ENCODE data around the gene PSMD13.
A peak's percentile ranks its signal among the peaks of the same experiment; 100 is the strongest.

PSMD13 gene

DNA sequence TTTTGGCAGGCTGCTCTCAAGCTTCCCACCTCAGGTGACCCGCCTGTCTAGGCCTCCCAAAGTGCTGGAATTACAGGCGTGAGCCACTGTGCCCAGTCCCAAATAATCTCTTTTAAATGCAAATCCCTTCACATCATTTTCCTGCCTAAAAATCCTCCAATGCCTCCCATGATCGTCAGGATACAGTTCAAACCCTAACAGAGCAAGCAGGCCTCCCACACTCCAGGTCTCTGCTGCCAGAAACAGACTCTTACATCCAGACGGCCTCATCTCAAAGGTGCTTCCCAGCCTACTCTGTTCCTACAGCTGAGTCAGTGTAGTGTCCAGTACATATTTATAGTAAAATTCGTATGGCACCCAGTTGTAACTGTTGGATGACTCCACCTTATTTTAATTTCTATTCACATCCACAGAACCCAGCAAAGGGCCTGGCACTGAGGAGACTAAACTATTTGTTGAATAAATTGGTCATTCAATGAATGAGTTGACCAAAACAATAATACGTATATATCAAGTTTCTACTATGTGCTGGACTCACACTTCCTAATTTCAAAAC lies 8.9 kb upstream of the PSMD13 start:
- POLR2A ChIA-PET, result no interaction called here
- no peak for DNase-seq (ENCODE audit: low read depth, low spot score)
- CTCF ChIA-PET, result interaction anchor here (0.9 to 4.8 kb wide), 4 partner anchors 10 to 23 kb away, joined by 3 to 24 read pairs (median 6); no protein-coding TSS in a partner anchor
- H3K4me3 ChIP-seq (ENCODE audit: low read depth, low read length), result no peak overlapping the region
- TF ChIP-seq, protein P1, sequence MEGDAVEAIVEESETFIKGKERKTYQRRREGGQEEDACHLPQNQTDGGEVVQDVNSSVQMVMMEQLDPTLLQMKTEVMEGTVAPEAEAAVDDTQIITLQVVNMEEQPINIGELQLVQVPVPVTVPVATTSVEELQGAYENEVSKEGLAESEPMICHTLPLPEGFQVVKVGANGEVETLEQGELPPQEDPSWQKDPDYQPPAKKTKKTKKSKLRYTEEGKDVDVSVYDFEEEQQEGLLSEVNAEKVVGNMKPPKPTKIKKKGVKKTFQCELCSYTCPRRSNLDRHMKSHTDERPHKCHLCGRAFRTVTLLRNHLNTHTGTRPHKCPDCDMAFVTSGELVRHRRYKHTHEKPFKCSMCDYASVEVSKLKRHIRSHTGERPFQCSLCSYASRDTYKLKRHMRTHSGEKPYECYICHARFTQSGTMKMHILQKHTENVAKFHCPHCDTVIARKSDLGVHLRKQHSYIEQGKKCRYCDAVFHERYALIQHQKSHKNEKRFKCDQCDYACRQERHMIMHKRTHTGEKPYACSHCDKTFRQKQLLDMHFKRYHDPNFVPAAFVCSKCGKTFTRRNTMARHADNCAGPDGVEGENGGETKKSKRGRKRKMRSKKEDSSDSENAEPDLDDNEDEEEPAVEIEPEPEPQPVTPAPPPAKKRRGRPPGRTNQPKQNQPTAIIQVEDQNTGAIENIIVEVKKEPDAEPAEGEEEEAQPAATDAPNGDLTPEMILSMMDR (IDR thresholded peaks at IDR 0.05; ENCODE audit: insufficient read depth, low read length, missing control alignments), result no peak

DNA sequence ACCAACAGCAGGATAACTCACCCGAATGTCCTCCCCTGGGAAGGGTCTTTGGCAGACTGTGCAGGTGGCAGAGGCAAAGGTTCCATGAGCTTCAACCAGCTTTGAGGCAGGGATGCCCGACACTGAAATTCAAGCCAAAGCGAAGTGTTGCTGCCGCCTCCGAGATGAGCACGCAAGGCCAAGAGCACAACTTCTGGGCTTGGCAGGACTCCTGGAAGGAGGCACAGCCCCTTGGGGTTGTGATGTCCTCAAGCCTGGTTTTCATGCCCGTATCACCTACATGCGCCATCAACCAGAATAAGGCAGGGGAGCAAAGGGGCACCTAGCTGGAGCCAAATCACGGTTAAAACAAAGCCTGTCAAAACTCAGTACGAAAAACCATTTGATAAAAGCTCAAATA lies 6.3 kb upstream of the PSMD13 start:
- TF ChIP-seq, protein P1 (IDR thresholded peaks at IDR 0.05; ENCODE audit: insufficient read depth, low read length, missing control alignments), result no peak
- DNase-seq (ENCODE audit: low read depth, low spot score), result no peak
- ChIA-PET CTCF (interaction anchor here (0.9 to 4.8 kb wide), 5 partner anchors 9 to 218 kb away, joined by 3 to 24 read pairs (median 4); no protein-coding TSS in a partner anchor), POLR2A (interaction anchor here (0.8 to 1.7 kb wide), 2 partner anchors 14 to 17 kb away, joined by 3 to 6 read pairs; no protein-coding TSS in a partner anchor)
- H3K4me3 ChIP-seq (ENCODE audit: low read depth, low read length), result no peak overlapping the region

DNA sequence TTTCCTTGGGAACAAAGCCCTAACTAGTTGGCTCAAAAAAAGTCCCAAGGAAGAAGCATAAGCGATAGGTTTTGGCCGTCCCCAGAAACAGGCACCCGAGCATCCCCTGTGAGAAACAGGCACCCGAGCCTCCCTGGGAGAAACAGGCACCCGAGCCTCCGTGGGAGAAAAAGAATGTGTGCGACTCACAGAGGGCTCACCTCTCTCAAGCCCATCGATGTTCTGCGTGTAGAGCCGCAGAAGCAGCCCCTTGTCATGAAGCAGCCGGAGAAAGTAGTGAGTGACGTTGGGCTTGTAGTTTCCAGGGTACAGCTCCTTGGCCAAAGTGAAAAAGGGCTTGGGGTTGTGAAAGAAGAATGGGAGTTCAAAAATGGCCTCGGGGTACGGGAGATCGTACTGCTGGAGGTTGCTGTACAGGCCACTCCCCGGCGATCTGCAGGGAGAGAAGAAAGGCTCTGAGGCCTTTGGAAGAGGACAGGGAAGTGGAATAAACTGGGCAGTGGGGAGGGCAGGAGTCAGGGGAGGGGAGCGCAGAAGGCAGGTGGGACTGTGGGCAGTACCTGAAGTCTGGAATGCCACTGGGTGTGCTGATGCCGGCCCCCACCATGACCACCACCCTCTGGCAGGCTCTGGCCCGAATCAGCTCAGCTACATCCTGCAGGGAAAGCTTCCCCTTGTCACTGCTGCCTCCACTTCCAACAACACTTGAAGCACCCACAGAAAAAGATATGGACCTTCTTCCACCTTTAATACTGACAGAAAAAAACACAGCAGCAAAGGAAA lies 3.8 kb upstream of the PSMD13 start:
- ChIA-PET POLR2A (no interaction called here), CTCF (interaction anchor here (1.1 kb wide), 1 partner anchor 18 kb away, joined by 3 read pairs; no protein-coding TSS in a partner anchor)
- no peak overlapping the region for H3K4me3 ChIP-seq (ENCODE audit: low read depth, low read length)
- DNase-seq (ENCODE audit: low read depth, low spot score), result no peak
- TF ChIP-seq, protein P1 (IDR thresholded peaks at IDR 0.05; ENCODE audit: insufficient read depth, low read length, missing control alignments), result no peak

GRCh38 chr11:235180-235579 lies 1.6 kb upstream of the PSMD13 start:
- TF ChIP-seq, protein P1 (IDR thresholded peaks at IDR 0.05; ENCODE audit: insufficient read depth, low read length, missing control alignments), result no peak
- peak overlapping the region; percentile 61 for H3K4me3 ChIP-seq (ENCODE audit: low read depth, low read length)
- no peak for DNase-seq (ENCODE audit: low read depth, low spot score)
- ChIA-PET POLR2A (interaction anchor here (0.7 to 1.1 kb wide), 2 partner anchors 23 to 28 kb away, joined by 4 read pairs; partner anchors contain the start of genes BET1L and RIC8A), CTCF (interaction anchor here (0.7 to 1.6 kb wide), 2 partner anchors 21 to 26 kb away, joined by 3 to 7 read pairs; no protein-coding TSS in a partner anchor)

DNA sequence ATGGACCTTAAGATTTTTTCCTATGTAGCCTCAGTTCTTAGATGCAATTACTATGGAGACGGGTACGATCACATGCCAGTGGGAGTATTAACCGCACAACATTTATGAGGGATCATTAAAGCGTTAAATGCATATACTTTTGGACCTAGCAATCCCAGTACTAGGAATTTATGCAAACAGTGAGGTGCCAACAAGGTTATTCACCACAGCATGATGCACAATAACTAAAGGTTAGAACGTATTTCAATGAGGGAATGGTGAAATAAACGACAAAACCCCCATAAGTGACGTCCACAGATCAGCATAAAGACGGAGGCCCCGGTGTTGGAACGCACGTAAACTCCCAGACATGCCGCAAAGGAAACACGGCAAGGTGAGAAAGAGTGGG lies 1.2 kb upstream of the PSMD13 start:
- DNase-seq (ENCODE audit: low read depth, low spot score), result no peak
- peak overlapping the region; percentile 61 for H3K4me3 ChIP-seq (ENCODE audit: low read depth, low read length)
- CTCF ChIA-PET, result no interaction called here
- TF ChIP-seq, protein P1 (IDR thresholded peaks at IDR 0.05; ENCODE audit: insufficient read depth, low read length, missing control alignments), result no peak
- POLR2A ChIA-PET, result interaction anchor here (1.1 kb wide), 1 partner anchor 28 kb away, joined by 4 read pairs; the partner anchor contains the start of genes BET1L and RIC8A
